ENCODE measurements around the gene NUPR1. TPM values are rescaled to one million over a fixed set of nuclear protein-coding genes. Genes with fewer than 3 reads are reported as not detected.

Gene NUPR1
- total RNA-seq, 4 donors from 2014 or later, result 1.6 to 11.9 (median 6.3) TPM

DNA sequence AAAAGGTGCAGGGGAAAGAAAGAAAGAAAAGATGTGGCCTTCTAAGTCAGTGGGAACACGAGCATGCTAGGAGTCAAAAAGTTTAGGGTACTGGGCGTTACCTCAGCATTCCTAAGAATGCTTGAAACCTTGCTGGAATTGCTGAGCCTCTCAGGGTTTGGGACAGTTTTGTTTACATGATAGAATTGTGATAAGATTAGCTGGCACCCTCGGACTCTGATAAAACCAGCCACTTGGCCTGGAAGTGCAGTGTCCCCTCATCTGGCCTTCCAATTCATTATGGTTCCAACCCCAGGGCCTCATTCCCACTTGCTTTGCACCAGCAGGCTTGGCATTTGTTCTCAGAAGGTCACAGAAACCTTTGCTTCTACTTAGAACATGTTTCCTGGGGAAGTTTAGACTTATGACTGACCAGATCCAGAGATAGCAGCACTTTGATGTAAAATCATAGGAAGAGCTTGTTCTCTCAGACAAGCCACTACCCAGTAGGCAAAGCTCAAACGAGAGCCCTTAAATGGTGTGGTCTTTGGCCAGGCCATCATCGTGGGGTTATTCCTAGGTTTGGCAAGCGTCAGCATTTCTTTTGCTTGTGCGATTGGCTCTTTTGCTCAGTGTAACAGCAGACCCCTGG is 22.9 kb upstream of the NUPR1 start:
- Histone ChIP-seq H3K27ac (no peak overlapping the region), H3K27me3 (no peaks in the 10 kb centered on the region), H3K36me3 (peaks cover 0 to 17% (median 0%) of the 10 kb centered on the region in 3 donors), H3K9me3 (no peaks in the 10 kb centered on the region), H3K4me1 (no peaks in the 10 kb centered on the region), H3K4me3 (no peak overlapping the region)
- no peak for TF ChIP-seq POLR2A (IDR thresholded peaks at IDR 0.05)
- no peak for TF ChIP-seq CTCF (IDR thresholded peaks at IDR 0.05)
- no peak for DNase-seq

GRCh38 chr16:28558456-28558855 is 19.7 kb upstream of the NUPR1 start:
- TF ChIP-seq POLR2A (IDR thresholded peaks at IDR 0.05), result no peak
- TF ChIP-seq CTCF (IDR thresholded peaks at IDR 0.05), result no peak
- Histone ChIP-seq H3K9me3 (no peaks in the 10 kb centered on the region), H3K4me1 (peaks cover 0 to 10% (median 2%) of the 10 kb centered on the region in 4 donors), H3K27me3 (no peaks in the 10 kb centered on the region), H3K27ac (no peak overlapping the region), H3K4me3 (no peak overlapping the region), H3K36me3 (peaks cover 0 to 17% (median 0%) of the 10 kb centered on the region in 3 donors)
- DNase-seq, result no peak

GRCh38 chr16:28556914-28557320 is 18.1 kb upstream of the NUPR1 start:
- Histone ChIP-seq H3K27ac (no peak overlapping the region), H3K4me3 (no peak overlapping the region), H3K4me1 (peaks cover 0 to 14% (median 2%) of the 10 kb centered on the region in 4 donors), H3K36me3 (peaks cover 0 to 17% (median 0%) of the 10 kb centered on the region in 3 donors), H3K27me3 (no peaks in the 10 kb centered on the region), H3K9me3 (no peaks in the 10 kb centered on the region)
- TF ChIP-seq POLR2A (IDR thresholded peaks at IDR 0.05), result no peak
- TF ChIP-seq CTCF (IDR thresholded peaks at IDR 0.05), result no peak
- no peak for DNase-seq

DNA sequence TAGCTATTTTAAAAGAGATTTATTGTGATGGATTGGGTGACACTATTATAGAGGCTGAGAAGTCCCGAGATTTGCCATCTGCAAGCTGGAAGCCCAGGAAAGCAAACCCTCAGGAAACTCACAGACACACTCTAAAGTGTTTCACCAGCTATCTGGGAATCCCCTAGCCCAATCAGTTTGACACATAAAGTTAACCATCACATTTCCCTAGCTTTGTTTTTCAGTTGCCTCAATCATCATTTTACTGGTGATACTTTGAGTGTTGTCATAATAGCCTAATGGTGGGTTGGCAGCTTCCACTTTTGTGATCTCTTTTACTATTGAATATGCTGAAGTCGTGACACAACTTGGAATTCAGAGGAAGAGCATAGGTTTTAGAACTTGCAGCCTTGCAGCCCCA is 16.8 kb upstream of the NUPR1 start:
- TF ChIP-seq CTCF (IDR thresholded peaks at IDR 0.05) (no peak), POLR2A (IDR thresholded peaks at IDR 0.05) (no peak)
- no peaks in the 10 kb centered on the region for H3K27me3 ChIP-seq
- H3K4me3 ChIP-seq, result no peak overlapping the region
- DNase-seq, result no peak
- H3K36me3 ChIP-seq, result peaks cover 0 to 17% (median 0%) of the 10 kb centered on the region in 3 donors
- H3K9me3 ChIP-seq, result no peaks in the 10 kb centered on the region
- peaks cover 0 to 14% (median 2%) of the 10 kb centered on the region in 4 donors for H3K4me1 ChIP-seq
- no peak overlapping the region for H3K27ac ChIP-seq

DNA sequence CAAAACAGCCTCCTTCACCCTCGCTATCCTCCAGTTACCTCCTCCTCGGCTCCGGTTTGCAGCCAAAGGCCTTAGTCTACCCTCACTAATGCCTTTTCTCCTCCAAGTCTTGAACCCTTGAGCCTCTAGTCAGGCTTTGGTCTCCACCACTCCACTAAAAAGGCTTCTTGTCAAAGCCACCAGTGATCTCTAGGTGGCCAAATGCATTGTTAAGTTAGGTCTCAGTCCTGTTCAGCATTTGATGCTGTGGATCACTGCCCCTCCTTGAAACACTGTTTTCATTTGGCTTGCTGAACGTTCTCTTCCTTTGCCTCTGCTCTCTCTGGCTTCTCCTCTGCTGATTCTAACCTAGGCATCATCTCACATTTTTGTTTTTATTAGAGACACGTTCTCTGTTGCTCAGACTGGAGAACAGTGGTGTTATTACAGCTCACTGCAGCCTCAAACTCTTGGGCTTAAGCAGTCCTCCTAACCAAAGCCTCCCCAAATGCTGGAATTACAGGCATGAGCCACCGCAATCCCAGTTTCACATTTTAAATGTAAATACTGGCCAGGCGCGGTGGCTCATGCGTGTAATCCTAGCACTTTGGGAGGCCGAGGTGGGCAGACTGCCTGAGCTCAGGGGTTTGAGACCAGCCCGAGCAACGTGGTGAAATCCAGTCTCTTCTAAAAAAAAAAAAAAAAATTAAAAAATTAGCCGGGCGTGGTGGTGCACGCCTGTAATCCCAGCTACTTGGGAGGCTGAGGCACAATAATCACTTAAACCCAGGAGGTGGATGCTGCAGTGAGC is 16.1 kb upstream of the NUPR1 start:
- Histone ChIP-seq H3K4me1 (peaks cover 0 to 14% (median 2%) of the 10 kb centered on the region in 4 donors), H3K36me3 (peaks cover 0 to 17% (median 0%) of the 10 kb centered on the region in 3 donors), H3K27ac (peak overlapping the region in 3 of 4 donors; percentile 96 to 97 (median 96)), H3K9me3 (no peaks in the 10 kb centered on the region), H3K4me3 (peak overlapping the region; percentile 65 to 78 (median 72)), H3K27me3 (no peaks in the 10 kb centered on the region)
- no peak for DNase-seq
- TF ChIP-seq POLR2A (IDR thresholded peaks at IDR 0.05) (no peak), CTCF (IDR thresholded peaks at IDR 0.05) (no peak)
